Measurements from ENCODE around the gene C10orf120.

Gene C10orf120

DNA sequence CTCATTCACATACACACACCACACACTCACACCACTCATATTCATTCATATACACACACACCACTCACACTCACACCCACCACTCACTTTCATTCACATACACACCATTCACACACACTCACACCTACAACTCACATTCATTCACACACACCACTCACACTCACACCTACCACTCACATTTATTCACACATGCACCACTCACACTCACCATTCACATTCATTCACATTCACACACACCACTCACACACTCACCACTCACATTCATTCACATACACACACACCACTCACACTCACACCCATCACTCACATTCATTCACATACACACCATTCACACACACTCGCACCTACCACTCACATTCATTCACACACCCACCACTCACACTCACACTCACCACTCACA lies 25.4 kb upstream of the C10orf120 start:
- TF ChIP-seq CTCF (conservative IDR thresholded peaks at IDR 0.05; ENCODE audit: low read depth, low read length) = no peak
- no peak overlapping the region for H3K4me3 ChIP-seq (ENCODE audit: low read depth, low read length)
- DNase-seq (ENCODE audit: low read depth) = no peak

GRCh38 chr10:122721111-122721510 lies 21.5 kb upstream of the C10orf120 start:
- no peak overlapping the region for H3K4me3 ChIP-seq (ENCODE audit: low read depth, low read length)
- DNase-seq (ENCODE audit: low read depth) = no peak
- TF ChIP-seq CTCF (conservative IDR thresholded peaks at IDR 0.05; ENCODE audit: low read depth, low read length) = no peak

- no peak for TF ChIP-seq CTCF (conservative IDR thresholded peaks at IDR 0.05; ENCODE audit: low read depth, low read length)
- DNase-seq (ENCODE audit: low read depth) = no peak
- no peak overlapping the region for H3K4me3 ChIP-seq (ENCODE audit: low read depth, low read length)
Observed at GRCh38 chr10:122716025-122716424, 16.4 kb upstream of the C10orf120 start.

DNA sequence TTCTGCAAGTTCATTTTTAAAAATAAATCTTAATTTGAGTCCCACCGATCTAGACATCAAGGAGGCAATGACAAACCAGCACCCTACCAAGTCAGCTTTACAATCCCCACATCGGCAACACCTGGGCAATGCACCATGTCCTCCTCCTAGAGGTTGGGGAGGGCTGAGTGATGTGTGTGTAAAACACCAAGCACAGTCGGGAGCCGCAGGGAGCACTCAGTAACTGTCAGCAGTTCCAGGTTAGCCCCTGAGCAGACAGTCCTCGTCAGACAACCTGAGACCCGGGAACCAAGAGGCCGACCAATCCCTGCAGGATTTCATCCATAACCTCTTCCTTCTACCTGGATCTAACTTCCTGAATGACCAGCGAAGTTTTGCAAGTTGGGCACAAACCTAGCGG lies 15.9 kb upstream of the C10orf120 start:
- TF ChIP-seq CTCF (conservative IDR thresholded peaks at IDR 0.05; ENCODE audit: low read depth, low read length) = no peak
- no peak overlapping the region for H3K4me3 ChIP-seq (ENCODE audit: low read depth, low read length)
- no peak for DNase-seq (ENCODE audit: low read depth)

GRCh38 chr10:122713091-122713885 lies 13.6 kb upstream of the C10orf120 start:
- no peak for TF ChIP-seq CTCF (conservative IDR thresholded peaks at IDR 0.05; ENCODE audit: low read depth, low read length)
- DNase-seq (ENCODE audit: low read depth) = no peak

DNA sequence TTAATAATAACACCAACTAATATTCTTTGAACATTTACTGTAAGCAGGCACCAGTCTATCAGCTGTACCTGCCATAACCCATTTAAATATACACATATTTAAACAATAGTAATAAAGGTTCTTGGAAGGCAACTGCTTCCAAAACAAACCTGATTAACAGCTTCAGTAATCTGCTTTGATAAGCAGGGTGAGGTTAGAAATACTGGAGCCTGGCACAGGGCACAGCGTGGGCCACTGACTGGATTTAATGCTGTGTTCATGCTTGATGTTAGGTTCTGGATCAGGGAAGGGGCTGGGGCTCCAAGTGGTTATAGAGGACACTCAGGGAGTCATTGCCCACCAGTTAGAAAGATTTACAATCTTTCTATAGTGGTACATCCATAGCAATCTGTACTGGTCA lies 10.9 kb upstream of the C10orf120 start:
- no peak overlapping the region for H3K4me3 ChIP-seq (ENCODE audit: low read depth, low read length)
- DNase-seq (ENCODE audit: low read depth) = no peak
- no peak for TF ChIP-seq CTCF (conservative IDR thresholded peaks at IDR 0.05; ENCODE audit: low read depth, low read length)

More at GRCh38 chr10:122713091-122713885, 13.6 kb upstream of the C10orf120 start:
- no peak overlapping the region for H3K4me3 ChIP-seq (ENCODE audit: low read depth, low read length)

DNA sequence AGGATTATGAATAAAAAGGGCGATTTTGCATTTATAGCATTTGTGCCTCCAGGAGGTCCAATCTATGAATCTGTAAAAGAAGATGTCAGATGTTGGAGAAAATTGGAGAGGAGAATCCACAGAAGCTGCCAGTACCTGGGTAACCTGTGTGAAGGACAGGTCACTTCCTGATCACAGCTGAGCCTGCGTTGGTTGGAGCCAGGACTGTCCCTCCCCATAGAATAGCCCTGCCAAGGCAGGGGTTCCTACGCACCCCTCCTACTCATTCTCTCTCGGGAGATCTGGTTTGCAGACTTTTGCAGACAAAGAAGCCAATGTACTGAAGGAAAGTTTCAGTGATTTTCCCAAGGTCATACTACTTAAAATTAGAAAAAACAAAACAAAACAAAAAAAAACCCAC lies 10.3 kb upstream of the C10orf120 start:
- DNase-seq (ENCODE audit: low read depth) = no peak
- no peak overlapping the region for H3K4me3 ChIP-seq (ENCODE audit: low read depth, low read length)
- no peak for TF ChIP-seq CTCF (conservative IDR thresholded peaks at IDR 0.05; ENCODE audit: low read depth, low read length)
